ENCODE results near the gene SAMHD1. TPM values are rescaled to one million over a fixed set of nuclear protein-coding genes. Genes with fewer than 3 reads are reported as not detected.

The SAMHD1 gene
- total RNA-seq, 2 donors from 2014 or later, result 275 to 286 TPM

DNA sequence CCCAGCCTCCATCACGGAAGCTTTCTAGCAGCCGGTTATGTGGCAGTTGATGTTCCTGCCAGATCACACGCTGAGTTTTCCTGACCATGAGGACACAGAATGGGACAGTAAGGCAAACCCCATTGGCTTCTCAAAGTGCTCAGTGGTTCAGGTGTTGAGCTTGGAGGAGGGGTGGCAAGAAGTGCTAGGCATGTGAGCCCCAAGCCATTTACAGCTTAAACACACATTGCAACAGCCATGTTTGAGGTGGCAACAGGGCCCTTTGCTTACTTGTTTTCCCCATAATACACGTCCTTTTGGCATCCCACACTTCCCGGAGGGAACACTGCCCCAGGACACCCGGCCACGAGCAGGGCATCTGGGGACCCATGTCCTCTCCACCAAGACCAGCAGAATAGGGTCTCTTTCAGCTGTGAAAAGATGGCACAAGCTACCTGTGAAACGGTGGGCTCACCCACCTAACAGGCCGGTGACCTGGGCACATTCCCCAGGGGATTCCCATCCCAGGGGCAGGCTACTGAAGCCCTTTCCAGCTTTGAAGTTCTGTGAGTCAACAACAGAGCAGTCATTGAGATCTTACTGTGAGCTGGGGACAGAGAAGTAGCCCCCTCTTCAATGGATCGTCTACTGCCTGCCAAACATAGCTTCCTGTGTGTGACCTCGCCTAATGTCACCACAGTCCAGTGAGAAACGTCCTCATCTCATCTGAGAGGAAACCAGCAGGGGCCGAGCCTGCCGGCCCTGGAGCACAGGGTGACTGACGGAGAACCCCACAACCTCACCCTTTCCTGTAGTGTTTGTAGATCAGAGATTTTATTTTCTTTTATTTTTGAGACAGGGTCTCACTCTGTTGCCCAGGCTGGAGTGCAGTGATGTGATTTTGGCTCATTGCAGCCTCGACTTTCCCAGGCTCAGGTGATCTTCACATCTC is 79.6 kb downstream of the SAMHD1 start:
- H3K27ac Mint-ChIP-seq, result no peak overlapping the region
- peaks cover 1% of the 10 kb centered on the region for H3K27me3 Mint-ChIP-seq
- H3K4me3 Mint-ChIP-seq, result no peak overlapping the region
- no peaks in the 10 kb centered on the region for H3K9me3 ChIP-seq (ENCODE audit: control insufficient read depth, low read length, poor library complexity, severe bottlenecking)
- no peak for DNase-seq
- no peak for ATAC-seq
- H3K4me1 Mint-ChIP-seq, result peaks cover 7% of the 10 kb centered on the region
- peaks cover 3% of the 10 kb centered on the region for H3K36me3 Mint-ChIP-seq (ENCODE audit: low read depth)

DNA sequence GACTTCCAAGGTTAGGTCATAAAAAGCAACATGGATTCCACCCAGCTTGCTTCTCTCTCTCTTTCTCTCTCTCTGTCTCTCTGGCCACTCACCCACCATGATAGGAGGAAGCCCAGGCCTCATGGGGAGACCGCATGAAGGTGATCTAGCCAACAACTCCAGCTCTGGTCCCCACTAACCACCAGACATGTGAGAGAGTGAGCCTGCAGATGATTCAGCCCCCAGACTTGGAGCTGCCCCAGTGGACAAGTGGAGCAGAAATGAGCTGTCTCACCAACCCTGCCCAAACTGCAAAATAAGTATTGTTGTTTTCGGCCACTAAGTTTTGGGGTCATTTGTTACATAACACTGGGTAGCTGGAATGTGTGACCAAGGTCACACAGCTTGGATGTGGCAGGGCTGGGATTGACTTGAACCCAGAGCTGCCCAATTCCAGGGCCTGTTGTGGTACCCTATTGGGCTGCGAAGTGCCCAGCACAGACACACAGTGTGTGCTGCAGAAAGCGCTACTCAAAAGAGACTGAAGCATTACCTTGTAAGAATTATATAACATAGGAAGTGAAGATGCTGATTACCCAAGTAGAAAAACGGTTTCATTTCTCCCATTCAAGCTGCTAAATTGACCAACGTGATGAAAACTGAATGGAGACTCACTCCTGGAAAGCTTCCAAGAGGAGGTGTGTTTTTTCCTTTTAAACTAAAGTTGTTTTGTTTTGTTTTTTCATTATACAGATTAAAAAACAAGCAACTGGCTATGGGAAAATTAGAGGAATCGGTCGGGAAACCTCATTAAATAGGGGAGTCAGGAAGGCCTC is 84.6 kb downstream of the SAMHD1 start:
- ATAC-seq (no peak), DNase-seq (no peak)
- H3K27me3 Mint-ChIP-seq, result peaks cover 26% of the 10 kb centered on the region
- peaks cover 5% of the 10 kb centered on the region for H3K36me3 Mint-ChIP-seq (ENCODE audit: low read depth)
- no peak overlapping the region for H3K27ac Mint-ChIP-seq
- no peak overlapping the region for H3K4me3 Mint-ChIP-seq
- H3K9me3 ChIP-seq (ENCODE audit: control insufficient read depth, low read length, poor library complexity, severe bottlenecking), result no peaks in the 10 kb centered on the region
- H3K4me1 Mint-ChIP-seq, result peaks cover 6% of the 10 kb centered on the region

DNA sequence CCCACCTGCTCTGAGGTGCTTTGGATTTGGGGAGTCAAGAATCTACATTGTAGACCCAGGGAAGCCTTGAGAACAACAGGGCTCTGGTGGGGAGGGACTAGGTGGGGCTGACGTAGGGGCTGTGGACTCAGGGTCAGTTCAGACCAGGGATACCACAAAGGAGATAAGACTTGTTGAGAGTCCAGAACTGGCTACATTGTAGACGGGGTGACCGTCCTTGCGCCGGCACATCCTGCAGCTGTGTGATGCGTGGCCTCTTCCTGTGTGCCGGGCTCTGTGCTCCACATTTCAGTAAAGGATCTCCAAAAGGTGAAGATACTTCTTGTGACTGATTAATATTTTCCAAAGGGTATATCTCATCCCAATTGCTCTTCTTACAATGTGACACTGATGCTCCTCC is 85.3 kb downstream of the SAMHD1 start:
- ATAC-seq, result no peak
- peak overlapping the region; percentile 15 for H3K4me3 Mint-ChIP-seq
- peaks cover 6% of the 10 kb centered on the region for H3K4me1 Mint-ChIP-seq
- peaks cover 32% of the 10 kb centered on the region for H3K27me3 Mint-ChIP-seq
- H3K27ac Mint-ChIP-seq, result no peak overlapping the region
- peaks cover 5% of the 10 kb centered on the region for H3K36me3 Mint-ChIP-seq (ENCODE audit: low read depth)
- no peaks in the 10 kb centered on the region for H3K9me3 ChIP-seq (ENCODE audit: control insufficient read depth, low read length, poor library complexity, severe bottlenecking)
- DNase-seq, result no peak

DNA sequence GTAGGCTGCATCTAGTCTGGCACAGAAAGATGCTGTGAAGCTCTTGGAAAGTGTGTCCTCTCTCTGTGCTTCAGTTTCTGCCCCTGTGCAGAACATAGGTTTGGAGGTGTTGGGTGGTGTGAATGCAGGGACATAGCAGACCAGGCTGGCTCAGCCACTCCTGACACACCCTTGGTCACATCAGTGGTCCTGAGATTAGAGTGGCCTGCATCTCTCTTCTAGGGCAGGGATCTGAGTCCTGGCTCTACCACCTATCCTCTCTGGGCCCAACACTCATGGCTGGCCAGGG is 85.7 kb downstream of the SAMHD1 start:
- Mint-ChIP-seq H3K4me1 (peaks cover 6% of the 10 kb centered on the region), H3K4me3 (peak overlapping the region; percentile 15), H3K27ac (no peak overlapping the region), H3K36me3 (ENCODE audit: low read depth) (peaks cover 5% of the 10 kb centered on the region), H3K27me3 (peaks cover 32% of the 10 kb centered on the region)
- ATAC-seq (no peak), DNase-seq (no peak)
- H3K9me3 ChIP-seq (ENCODE audit: control insufficient read depth, low read length, poor library complexity, severe bottlenecking), result no peaks in the 10 kb centered on the region

- Mint-ChIP-seq H3K27ac (no peak overlapping the region), H3K27me3 (peaks cover 32% of the 10 kb centered on the region), H3K4me3 (peak overlapping the region; percentile 85), H3K4me1 (peaks cover 6% of the 10 kb centered on the region), H3K36me3 (ENCODE audit: low read depth) (peaks cover 5% of the 10 kb centered on the region)
- no peak for ATAC-seq
- no peak for DNase-seq
- H3K9me3 ChIP-seq (ENCODE audit: control insufficient read depth, low read length, poor library complexity, severe bottlenecking), result no peaks in the 10 kb centered on the region
Observed at GRCh38 chr20:36865076-36865860, 86.2 kb downstream of the SAMHD1 start.

- H3K36me3 Mint-ChIP-seq (ENCODE audit: low read depth), result peaks cover 5% of the 10 kb centered on the region
- no peak for DNase-seq
- no peak overlapping the region for H3K27ac Mint-ChIP-seq
Observed at GRCh38 chr20:36862857-36863668, 88.4 kb downstream of the SAMHD1 start.

DNA sequence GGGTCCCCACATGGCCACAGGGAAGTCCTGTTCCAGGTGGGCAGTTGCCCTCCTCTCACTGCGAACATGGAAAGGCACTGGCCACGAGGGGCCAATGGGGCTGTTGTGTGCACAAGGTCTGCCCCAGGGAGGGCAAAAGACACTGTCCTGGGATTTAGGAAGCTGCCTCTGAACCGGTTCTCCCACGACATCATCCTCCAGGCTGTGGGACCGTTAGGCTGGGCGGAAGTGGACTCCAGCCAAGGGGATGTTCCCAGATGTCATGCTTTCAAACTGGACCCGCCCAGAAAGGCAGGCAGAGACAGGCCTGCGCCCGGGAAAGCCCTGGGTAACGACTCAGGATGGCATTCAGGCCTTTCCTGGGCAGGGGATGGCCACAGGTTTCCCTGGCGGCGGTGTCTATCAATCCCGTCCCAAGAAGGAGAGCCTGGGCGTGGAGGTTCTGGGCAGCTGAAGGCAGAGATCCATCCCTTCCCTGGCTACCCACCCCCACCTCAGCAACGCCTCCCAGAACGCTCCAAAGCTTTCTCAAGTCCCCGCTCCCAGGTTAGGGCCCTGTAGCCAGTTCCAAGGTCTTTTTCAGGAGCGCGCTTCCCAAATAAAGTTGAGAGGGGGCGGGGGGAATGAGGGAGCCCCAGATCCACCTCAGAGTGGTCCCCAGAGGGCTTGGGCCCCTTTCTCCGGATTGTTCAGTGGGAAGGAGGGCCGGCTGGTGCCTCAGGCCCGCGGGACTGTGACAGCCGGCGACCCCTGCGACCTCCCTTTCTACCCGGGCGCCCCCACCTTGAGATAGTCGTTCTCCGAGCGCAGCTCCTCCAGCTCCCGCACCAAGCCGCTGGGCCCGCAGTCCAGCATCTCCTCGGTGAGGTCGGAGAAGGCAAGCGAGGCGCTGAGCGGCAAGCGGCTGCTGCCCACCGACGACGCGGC is 89.4 kb downstream of the SAMHD1 start:
- peak overlapping the region; percentile 39 for H3K4me3 Mint-ChIP-seq
- no peak for ATAC-seq
- peaks cover 32% of the 10 kb centered on the region for H3K27me3 Mint-ChIP-seq
- no peaks in the 10 kb centered on the region for H3K9me3 ChIP-seq (ENCODE audit: control insufficient read depth, low read length, poor library complexity, severe bottlenecking)
- peaks cover 6% of the 10 kb centered on the region for H3K36me3 Mint-ChIP-seq (ENCODE audit: low read depth)
- peaks cover 13% of the 10 kb centered on the region for H3K4me1 Mint-ChIP-seq
- DNase-seq, result no peak
- H3K27ac Mint-ChIP-seq, result no peak overlapping the region

More at GRCh38 chr20:36862857-36863668, 88.4 kb downstream of the SAMHD1 start:
- Mint-ChIP-seq H3K4me1 (peaks cover 9% of the 10 kb centered on the region), H3K27me3 (peaks cover 32% of the 10 kb centered on the region), H3K4me3 (no peak overlapping the region)
- H3K9me3 ChIP-seq (ENCODE audit: control insufficient read depth, low read length, poor library complexity, severe bottlenecking), result no peaks in the 10 kb centered on the region
- ATAC-seq, result no peak

DNA sequence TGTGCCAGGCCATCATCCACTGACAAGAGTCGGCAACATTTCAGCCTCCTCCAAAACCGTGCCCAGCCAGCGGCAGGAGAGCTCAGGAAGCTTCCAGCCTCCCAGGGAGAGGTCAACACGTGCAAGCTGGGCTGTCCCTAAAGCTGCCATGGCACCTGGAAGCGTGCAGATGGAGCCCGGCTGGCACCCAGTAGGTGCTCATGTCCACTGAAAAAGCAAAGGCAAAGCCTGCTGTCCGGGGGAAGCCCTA is 90.0 kb downstream of the SAMHD1 start:
- Mint-ChIP-seq H3K4me3 (peak overlapping the region; percentile 56), H3K4me1 (peaks cover 19% of the 10 kb centered on the region), H3K36me3 (ENCODE audit: low read depth) (peaks cover 8% of the 10 kb centered on the region), H3K27ac (no peak overlapping the region), H3K27me3 (peaks cover 32% of the 10 kb centered on the region)
- no peaks in the 10 kb centered on the region for H3K9me3 ChIP-seq (ENCODE audit: control insufficient read depth, low read length, poor library complexity, severe bottlenecking)
- DNase-seq, result no peak
- ATAC-seq, result no peak

GRCh38 chr20:36860811-36861624 is 90.5 kb downstream of the SAMHD1 start:
- H3K27me3 Mint-ChIP-seq, result peaks cover 26% of the 10 kb centered on the region
- H3K27ac Mint-ChIP-seq, result no peak overlapping the region
- no peak for ATAC-seq
- H3K9me3 ChIP-seq (ENCODE audit: control insufficient read depth, low read length, poor library complexity, severe bottlenecking), result no peaks in the 10 kb centered on the region
- peak overlapping the region; percentile 56 for H3K4me3 Mint-ChIP-seq
- no peak for DNase-seq
- H3K36me3 Mint-ChIP-seq (ENCODE audit: low read depth), result peaks cover 8% of the 10 kb centered on the region
- H3K4me1 Mint-ChIP-seq, result peaks cover 22% of the 10 kb centered on the region

DNA sequence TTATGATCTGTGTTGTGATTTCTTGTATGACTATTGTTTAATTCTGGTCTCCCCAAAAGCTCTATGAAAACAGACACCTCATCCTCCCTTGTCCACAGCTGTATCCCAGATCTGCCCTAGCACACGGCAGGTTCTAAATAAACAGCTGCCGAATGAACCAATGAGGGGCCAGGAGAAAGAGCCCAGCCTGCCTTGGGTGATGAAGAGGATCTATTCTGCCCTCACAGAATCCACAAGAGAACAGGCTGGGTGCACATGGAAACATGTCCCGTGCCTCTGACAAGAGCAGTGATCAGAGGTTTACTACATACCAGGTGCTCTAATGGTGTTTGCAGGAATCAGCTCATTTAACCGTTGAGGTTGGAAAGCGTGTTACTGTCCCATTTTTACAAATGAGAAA is 91.2 kb downstream of the SAMHD1 start:
- ATAC-seq (no peak), DNase-seq (no peak)
- H3K27ac Mint-ChIP-seq, result peak overlapping the region; percentile 79
- H3K27me3 Mint-ChIP-seq, result peaks cover 20% of the 10 kb centered on the region
- peaks cover 8% of the 10 kb centered on the region for H3K36me3 Mint-ChIP-seq (ENCODE audit: low read depth)
- H3K4me3 Mint-ChIP-seq, result no peak overlapping the region
- H3K9me3 ChIP-seq (ENCODE audit: control insufficient read depth, low read length, poor library complexity, severe bottlenecking), result no peaks in the 10 kb centered on the region
- peaks cover 21% of the 10 kb centered on the region for H3K4me1 Mint-ChIP-seq

- Mint-ChIP-seq H3K4me1 (peaks cover 17% of the 10 kb centered on the region), H3K27ac (peak overlapping the region; percentile 79), H3K4me3 (peak overlapping the region; percentile 12), H3K27me3 (peaks cover 14% of the 10 kb centered on the region), H3K36me3 (ENCODE audit: low read depth) (peaks cover 5% of the 10 kb centered on the region)
- ATAC-seq, result no peak
- DNase-seq, result no peak
- H3K9me3 ChIP-seq (ENCODE audit: control insufficient read depth, low read length, poor library complexity, severe bottlenecking), result no peaks in the 10 kb centered on the region
Observed at GRCh38 chr20:36859700-36860330, 91.7 kb downstream of the SAMHD1 start.

All from T-helper 17 cell (primary cell).